Tongue (tissue), 2 donors: ENCODE measurements around the gene FRYL. TPM values are rescaled to one million over a fixed set of nuclear protein-coding genes. Genes with fewer than 3 reads are reported as not detected.
"Not testable (repeated sequence)": the region's sequence is repeated elsewhere in the genome, so short reads cannot be mapped to it uniquely, and the experiment has no call there.

Experiments
- DNase-seq: peaks from one replicate; pipeline ENCODE4 v3.0.0-alpha.2; 2015
- total RNA-seq: library from RNA; depleted of rRNA; stranded (reverse); fragments of >200 nt; gene quantifications from one replicate; pipeline ENCODE4 v1.2.3, GENCODE V29; 2014

Gene FRYL
- total RNA-seq, 1 donor from 2014 or later: 95.5 TPM

DNA sequence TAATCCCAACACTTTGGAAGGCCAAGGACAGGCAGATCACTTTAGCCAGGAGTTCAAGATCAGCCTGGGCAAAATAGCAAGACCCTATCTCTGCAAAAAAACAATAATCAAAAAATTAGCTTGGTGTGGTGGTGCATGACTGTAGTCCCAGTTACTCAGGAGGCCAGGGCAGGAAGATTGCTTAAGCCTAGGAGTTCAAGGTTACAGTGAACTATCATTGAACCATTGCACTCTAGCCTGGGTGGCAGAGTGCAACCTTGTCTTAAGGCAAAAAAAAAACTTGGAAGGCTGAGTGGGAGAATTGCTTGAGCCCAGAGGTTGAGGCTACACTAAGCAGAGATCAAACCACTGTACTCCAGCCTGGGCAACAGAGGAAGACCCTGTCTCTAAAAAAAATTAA lies 5.2 kb upstream of the FRYL start:
- no peak for DNase-seq

DNA sequence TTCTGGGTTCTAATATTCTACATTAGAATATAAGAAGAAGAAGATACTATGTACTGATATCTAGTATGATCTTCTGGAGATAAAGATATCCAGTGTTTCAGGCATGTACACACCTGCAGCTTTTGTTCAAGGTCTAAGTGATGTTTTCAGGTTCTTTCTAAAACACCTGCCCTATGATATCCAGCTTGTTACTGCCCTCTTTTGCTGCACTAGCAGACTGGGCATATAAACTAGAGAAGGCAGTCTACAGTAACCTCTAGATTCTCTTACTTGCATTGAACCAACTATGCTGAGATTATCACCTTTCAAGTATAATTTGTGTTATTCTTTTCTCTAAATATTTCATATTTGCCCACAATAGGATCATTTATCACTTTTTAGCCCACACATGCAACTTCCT lies 1.9 kb upstream of the FRYL start:
- DNase-seq: no peak

DNA sequence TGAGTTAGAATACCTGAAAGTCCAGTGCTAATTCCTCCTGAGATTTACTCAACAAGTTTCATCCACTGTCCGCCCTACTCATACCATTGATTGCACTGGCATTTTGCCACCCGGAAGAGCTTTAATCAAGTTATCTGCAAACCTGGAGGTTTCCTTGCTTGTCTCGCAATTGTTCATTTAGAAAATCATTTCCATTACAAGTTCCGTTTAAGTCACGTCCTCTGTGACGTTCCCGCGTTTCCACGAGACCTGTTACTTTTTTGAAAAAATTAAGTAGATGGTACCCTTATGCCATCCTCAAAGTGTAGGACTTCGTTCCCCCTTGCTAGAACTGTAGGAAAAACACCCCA lies 761 bp upstream of the FRYL start:
- DNase-seq: no peak

DNA sequence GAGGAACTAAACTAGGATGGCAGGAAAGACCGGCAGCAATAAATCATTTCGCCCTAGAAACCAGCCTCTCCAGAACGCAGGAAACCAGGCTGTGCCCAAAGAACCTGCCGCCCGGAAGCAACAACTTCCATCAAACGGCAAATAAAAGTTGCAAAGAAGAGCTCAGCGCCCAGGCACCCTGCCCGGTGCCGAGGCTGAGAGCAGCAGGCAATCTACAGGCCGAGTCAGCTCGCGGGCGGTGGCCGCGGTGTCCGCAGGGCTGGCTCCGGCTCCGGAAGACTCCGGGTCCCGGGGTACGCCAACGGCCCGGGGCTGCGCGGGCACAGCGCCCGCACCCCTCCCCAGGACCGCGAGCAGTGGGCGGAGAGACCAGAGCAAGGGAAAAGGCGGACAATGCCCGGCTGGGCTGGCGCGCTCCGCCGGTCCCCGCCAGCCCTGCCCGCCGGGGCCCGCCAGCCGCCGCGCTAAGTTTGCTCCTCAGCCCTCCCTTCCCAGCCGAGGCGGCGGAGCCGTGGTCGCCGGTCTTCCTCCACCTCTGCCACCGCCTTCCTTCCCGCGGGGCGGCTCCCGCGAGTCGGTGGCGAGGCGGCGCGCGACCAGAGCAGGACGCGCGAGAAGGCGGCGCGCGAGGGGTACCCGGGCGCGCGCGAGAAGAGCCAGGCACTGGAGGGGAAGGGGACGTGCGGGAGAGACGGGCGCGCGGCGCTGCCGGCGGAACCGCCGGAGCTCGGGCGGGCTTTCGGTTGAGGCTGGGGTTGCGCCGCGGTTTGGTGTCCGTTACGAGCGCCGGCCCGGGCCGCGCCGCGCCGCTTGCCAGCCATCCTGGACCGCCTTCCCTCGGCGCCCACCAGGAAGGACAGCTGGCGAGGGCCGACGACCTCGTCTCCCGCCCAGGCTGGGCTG lies 733 bp downstream of the FRYL start:
- DNase-seq: peak; percentile 83

DNA sequence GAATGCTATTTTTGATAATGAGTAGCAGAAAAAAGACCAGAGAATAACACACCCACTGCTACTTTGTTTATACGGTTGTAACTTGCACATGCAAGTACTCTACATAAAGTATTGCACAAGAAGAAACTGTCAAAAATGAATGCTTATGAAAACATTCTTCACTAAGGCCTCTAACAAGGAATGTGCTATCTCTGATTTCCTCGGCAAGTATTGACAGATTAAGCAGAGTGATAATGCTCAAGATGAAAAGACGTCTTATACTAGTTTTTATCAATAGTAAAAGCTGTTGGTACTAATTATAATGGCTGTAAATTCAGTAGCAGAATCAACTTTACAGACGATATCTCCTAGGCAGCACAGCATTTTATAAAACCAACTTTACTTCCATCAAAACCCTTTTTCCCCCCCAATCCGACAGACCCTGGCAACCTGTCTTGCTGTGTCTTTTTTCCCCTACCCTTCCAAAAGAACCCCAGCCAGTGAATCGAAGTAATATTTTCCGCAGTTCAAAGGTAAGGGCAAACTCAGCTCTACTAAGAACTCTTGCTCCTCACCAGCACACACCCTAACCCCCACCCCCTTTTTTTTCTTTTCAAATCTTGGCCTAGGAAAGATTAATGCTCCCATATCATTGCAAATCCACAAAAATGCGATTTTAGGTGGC lies 1.5 kb downstream of the FRYL start:
- peak; percentile 35 for DNase-seq

DNA sequence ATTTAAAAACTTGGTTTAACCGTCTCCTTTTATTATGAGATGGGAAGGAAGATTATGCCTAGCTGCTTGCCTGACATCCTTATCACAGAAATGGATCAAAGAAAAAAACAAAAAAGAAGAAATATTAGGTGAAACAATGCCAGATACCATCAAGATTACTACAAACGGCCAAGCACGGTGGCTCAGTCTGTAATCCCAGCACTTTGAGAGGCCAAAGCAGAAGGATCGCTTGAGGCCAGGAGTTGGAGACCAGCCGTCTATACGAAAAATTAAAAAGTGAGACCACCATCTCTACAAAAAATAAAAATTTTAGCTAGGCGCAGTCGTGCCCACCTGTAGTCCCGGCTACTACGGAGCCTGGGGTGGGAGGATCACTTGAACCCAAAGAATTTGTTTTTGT lies 2.3 kb downstream of the FRYL start:
- DNase-seq: no peak

DNA sequence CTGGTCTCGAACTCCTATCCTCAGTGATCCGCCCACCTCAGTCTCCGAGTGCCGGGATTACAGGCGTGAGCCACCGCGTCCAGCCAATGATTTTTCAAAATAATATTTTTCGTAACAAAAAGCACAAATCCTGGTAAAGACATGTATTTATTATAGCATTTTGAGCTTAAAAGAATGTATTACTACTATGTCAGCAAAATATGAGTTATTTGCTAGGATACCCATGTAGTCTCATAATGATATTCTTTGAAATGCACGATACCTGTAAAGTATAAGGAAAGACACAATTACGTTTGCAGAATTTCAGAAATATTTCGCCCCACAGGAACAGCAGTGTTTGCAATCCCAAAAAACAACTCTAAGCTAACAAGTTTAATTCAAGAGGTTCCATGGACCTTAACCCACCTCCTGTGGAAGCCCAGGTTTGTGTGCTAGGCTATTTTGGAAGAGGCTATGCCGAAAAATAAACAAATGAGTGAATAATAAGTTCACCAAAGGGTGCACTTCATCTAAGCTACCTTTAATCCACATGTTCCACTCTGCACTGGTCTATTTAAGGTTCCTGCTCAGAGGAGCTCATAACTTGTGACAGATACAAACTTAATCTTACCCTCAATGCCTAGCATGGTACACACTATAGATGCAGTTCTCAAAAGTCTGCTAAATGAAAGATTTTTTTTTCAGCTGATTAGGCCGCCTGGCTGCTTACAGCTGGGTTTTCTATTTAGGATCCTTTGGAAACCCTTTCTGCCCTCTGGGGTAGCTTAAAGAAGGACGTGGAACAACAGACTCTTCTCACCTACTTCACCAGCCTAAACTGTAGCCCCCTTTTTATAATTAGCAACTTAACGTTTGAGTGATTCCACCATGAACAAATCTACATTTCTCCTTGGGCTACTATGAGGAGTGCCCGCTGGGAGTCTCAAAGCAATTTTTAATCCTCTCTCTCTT lies 5.0 kb downstream of the FRYL start:
- no peak for DNase-seq

DNA sequence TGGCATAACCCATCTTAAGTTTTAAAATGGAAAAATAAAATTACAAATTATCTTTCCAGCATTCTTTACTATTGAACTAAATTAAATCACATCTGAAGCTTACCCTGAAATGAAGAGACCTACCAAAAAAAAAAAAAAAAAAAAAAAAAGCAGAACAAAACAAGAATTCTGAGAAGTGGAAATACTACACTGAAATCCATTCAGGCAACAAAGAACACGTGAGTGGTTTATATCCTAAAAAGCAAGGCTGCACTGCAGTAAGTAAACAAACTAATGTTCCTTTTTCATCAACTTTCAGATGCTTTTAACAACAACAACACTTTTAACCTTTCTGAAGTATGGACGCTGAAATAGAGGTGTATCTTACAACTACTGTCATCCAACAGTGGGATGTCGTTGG lies 7.5 kb downstream of the FRYL start:
- no peak for DNase-seq

DNA sequence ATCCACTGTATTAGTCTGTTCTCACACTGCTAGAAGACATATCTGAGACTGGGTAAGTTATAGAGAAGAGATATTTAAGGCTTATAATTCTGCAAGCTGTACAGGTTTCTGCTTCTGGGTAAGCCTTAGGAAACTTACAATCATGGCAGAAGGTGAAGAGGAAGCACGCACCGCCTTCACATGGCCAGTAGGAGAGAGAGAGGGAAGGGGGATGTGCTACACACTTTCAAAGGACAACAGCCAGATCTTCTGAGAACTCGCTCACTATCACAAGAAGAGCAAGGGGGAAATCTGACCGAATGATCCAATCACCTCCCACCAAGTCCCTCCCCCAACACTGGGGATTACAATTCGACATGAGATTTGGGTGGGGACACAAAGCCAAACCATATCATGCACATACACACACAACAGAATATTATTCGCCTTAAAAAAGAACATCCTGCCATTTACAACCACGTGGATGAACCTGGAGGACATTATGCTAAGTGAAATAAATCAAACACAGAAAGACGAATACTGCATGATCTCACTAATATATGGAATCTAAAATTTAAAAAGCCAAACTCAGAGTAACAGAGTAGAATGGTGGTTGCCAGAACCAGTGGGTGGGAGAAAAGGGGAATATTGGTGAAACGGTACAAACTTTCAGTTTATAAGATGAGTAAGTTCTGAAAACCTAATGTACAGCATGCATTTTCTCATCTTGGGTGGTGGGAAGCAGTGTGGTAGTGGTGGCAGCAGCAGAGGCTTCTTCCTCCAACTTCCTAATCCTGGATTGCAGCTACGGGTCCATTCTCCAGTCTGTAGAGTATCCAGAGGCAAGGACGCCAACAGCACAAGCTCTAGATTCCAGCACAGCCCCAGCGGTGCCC lies 12.8 kb downstream of the FRYL start:
- DNase-seq: no peak

DNA sequence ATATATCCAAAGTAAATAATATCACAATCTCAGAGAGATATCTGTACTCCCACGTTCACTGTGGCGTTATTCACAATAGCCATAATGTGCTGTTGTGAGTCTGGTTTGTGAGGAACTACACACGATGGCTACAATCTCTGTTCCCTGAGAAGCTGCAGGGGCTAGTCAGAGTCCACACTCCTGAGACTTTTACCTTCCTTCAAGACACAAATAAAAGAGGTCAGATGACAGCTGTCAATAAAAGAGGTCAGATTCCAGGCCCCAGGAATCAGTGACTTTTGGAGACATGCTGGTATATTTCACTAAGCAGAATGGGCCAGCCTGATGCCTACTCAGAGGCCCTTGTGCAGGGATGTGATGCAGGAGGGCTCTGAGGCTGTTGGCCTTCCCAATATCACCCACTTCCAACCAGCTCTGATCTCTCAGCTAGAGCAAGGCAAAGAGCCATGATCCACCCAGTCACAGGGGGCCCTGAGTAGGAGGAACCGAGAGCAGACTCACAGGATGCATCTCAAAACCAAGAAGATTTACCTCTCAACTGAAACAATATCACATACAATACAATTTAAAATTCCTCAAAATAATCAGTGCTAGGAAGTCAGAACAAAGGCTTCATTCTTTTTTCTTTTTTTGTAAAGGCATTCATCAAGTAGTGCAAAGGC lies 13.8 kb downstream of the FRYL start:
- DNase-seq: no peak

DNA sequence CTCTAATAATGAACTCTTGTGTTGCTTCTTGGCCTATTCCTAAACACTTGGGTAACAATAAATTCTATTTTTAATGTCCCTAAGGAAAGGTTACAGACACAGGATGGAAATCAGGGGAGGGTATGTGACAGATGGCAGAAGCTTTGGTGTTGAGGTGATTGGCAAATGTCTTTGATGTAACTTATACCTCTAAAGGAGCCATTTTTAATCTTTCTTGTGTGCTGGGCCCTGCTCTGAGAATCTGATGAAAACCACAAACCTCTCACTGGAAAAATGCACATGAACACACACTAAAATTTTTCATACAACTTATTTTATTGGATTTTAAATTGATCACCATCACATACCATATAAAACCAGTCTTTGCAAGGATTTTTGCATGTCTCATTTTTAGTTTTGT lies 17.7 kb downstream of the FRYL start:
- no peak for DNase-seq

DNA sequence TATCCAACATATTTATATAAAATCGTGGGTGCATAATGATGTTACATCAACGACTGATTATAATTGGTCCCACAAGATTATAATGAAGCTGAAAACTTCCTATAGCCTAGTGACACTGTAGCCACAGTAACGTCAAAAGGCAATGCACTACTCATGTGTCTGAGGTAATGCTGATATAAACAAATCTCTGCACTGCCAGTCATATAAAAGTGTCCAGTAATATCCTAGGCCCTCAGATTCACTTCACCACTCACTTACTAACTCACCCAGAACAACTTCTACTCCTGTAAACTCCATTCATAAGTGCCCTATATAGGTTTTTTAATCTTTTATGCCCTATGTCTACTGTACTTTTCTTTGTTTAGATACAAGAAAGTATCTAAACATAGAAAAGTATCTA lies 18.8 kb downstream of the FRYL start:
- no peak for DNase-seq

DNA sequence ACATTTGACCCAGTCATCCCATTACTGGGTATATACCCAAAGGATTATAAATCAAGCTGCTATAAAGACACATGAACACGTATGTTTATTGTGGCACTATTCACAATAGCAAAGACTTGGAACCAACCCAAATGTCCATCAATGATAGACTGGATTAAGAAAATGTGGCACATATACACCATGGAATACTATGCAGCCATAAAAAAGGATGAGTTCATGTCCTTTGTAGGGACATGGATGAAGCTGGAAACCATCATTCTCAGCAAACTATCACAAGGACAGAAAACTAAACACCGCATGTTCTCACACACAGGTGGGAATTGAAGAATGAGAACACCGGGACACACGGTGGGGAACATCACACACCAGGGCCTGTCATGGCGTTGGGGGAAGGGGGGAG lies 21.4 kb downstream of the FRYL start:
- not testable (repeated sequence) for DNase-seq

DNA sequence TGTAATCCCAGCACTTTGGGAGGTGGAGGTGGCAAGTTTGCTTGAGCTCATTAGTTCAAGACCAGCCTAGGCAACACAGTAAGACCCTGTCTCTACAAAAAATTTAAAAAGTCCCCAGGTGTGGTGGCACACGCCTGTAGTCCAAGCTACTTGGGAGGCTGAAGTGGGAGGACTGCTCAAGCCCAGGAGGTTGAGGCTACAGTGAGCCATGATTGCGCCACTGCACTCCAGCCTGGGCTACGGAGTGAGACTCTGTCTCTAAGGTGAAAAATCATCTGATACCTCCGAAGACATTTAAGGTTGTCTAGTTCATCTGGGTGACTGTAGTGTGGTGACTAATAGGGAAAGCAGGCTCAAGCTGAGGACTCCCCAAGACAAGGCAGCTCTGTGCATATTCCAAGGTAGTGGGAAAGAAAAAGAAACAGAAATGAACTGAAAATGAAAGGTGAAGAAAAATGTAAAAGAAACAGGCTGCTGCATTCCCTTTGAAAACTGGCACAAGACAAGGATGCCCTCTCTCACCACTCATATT lies 23.3 kb downstream of the FRYL start:
- DNase-seq: no peak

DNA sequence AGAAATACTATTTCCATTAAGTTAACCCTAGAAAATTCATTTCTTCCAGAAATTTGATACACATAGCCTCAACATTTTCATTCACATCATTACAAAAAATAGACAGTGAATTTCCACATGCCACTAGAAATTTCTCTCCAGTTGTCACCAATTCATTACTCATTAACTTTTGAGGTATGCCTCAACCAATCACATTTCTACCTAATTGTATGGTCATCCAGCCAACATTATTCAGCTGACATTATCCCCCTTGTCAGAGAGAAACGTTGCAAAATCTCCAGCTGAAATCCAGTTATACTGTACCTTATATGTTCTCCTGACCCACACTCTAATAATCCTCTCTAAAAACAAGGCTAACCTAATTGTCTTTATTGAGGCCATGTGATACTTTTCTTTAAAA lies 24.8 kb downstream of the FRYL start:
- no peak for DNase-seq

DNA sequence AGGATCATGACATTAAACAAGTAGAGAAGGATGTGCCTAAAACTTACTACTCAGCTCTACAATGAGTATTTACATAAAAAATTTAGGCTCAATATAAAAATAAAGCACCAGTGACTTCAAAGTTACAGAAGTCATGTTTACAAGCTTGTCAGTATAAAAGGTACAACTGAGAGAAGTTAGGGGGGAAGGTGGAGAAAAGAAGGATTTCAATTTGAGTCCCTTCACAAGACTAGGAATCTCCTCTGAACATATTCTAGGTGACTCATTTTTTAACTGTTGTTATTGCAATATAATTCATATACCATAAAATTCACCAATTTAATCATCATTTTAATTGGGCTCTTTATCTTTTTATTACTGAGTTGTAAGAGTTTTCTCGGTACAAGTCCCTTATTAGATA lies 26.9 kb downstream of the FRYL start:
- DNase-seq: no peak

DNA sequence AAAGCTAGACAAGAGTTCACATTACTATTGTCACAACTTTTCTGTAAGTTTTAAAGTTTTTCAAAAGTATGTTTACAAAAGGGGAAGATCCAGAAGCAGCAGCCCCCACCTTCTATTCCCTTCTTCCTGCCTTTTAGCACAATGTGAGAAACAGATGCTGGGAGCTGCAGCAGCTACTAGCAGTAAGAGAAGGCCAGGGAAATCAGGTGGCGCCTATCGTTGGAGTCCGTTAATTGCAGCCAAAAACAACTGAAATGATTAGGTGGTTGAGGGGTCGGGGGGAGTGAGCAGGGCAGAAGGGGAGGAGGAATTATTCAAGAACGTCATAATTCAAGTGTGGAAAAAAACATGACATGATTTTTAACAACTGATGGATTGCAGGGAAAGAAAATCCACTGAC lies 27.4 kb downstream of the FRYL start:
- DNase-seq: no peak

DNA sequence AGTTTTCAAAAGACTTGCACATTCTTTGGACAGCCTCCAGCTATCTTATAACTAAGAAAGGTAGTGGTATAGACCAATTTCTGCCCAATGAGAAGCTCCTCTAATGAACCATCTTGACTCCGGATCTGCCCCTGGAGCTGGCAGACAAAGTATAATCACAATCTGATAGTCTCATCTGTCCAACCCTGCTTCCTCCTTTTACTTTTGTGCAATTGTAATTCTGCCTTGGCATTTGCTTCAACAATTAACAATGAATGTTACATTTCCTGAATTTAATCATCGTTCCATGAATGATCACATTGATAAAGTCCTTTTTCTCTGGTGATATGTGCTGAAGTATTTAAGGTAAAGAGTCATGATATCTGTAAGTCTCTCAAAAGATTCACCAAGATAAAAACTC lies 27.8 kb downstream of the FRYL start:
- DNase-seq: no peak

DNA sequence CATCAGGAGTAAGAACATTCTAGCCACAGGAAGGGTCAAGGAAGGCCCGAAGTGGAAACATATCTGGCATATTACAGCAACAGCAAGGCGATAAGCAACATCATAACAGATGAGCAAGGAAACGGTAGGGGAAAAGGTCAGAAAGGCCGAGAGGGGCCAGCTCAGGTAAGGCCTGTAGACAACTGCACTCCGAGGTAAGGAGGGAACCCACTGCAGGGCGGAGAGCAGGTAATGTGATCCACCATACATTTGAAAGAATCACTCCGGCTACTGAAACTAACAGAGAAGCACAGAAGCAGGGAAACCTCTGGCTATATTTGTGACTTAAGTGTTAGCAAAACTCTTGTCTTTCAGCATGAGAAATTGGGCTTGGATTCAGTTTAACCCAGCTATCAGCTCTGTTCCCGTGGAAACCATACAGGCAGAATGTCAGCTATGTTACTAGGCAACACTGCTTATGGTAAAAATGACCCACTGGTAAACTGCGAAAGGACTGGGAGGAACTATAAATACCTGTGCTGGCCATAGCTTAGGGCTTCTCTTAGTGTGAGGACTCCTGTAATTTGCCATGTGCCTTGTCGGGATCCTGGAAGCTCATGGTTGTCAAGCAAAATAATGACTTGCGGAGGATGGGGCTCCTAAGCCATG lies 31.0 kb downstream of the FRYL start:
- peak; percentile 8 for DNase-seq

DNA sequence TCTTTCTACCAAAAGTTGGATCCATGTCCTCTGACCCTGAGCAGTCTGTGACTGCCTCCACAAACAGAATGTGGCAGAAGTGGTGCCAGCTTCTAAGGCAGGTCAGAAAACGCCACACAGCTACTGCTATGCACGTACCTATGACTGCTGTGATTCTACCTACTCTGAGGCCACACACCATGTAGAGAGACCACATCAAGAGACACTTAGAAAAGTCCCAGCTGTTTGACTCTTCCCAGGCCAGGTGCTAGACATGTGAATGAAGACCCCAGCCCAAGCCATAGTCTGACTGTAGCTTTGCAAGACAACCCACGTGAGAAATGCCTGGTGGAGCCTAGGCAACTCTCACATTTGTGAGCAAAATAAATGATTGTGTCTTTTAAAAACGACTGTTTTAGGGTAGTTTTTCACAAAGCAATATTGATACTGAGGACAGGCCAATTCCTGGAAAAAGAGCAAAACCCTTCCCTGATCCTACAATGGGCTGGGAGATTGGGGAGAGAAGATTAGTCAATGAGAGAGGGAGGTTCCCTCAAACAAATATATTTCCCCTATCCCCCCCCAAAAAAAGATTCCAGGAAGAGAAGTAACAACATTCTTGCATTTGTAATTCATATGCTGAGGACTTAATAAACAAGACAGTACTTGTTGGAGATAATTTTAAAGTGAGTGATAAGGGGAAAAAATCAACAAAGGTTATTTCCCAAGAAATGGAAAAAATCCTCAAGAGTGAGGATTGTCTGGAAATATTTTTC lies 33.3 kb downstream of the FRYL start:
- no peak for DNase-seq
